SK-N-SH treated with all-trans-retinoic acid at 6 μM for 48 hours (cell line): ENCODE data around the gene FAHD2A.

ENCODE experiments used
- ARNTL ChIP-seq: fragments of 450-650 bp; formaldehyde crosslinking; IDR thresholded peaks from 2 replicates; pipeline ENCODE4 v1.5.0; 2020; ENCODE audit warnings: low read depth, mild to moderate bottlenecking, moderate library complexity, borderline replicate concordance
- CREB5 ChIP-seq: fragments of 250-450 bp; sonication (Bioruptor Pico); IDR thresholded peaks from 2 replicates; pipeline ENCODE4 v1.5.1; 2020; ENCODE audit warnings: low read depth, mild to moderate bottlenecking, moderate library complexity
- GLIS3 ChIP-seq: fragments of 250-450 bp; sonication (Bioruptor Pico); IDR thresholded peaks from 2 replicates; pipeline ENCODE4 v1.5.0; 2020; ENCODE audit warnings: mild to moderate bottlenecking, moderate library complexity
- OSR1 ChIP-seq: fragments of 250-450 bp; sonication (Bioruptor Pico); IDR thresholded peaks from 2 replicates; pipeline ENCODE4 v1.8.0; 2022; ENCODE audit warnings: moderate library complexity, mild to moderate bottlenecking, inconsistent platforms
- PATZ1 ChIP-seq: fragments of 250-450 bp; sonication (Bioruptor Pico); IDR thresholded peaks from 2 replicates; pipeline ENCODE4 v1.8.0; 2020; ENCODE audit warnings: mild to moderate bottlenecking, moderate library complexity, borderline replicate concordance
- POU6F1 ChIP-seq: fragments of 250-450 bp; sonication (Bioruptor Pico); IDR thresholded peaks from 2 replicates; pipeline ENCODE4 v1.8.0; 2021; ENCODE audit warnings: low read depth, mild to moderate bottlenecking, moderate library complexity, borderline replicate concordance
- SNAI2 ChIP-seq: fragments of 250-450 bp; sonication (Bioruptor Pico); IDR thresholded peaks from 2 replicates; pipeline ENCODE4 v1.5.0; 2020; ENCODE audit warnings: mild to moderate bottlenecking, moderate library complexity
- TCF4 ChIP-seq: fragments of 250-450 bp; sonication (Bioruptor Pico); IDR thresholded peaks from 2 replicates; pipeline ENCODE4 v1.8.0; 2021; ENCODE audit warnings: mild to moderate bottlenecking, moderate library complexity, borderline replicate concordance
- TSHZ2 ChIP-seq: fragments of 250-450 bp; sonication (Bioruptor Pico); IDR thresholded peaks from 2 replicates; pipeline ENCODE4 v1.5.0; 2020; ENCODE audit warnings: mild to moderate bottlenecking, moderate library complexity
- ZFP3 ChIP-seq: fragments of 250-450 bp; sonication (Bioruptor Pico); IDR thresholded peaks from 2 replicates; pipeline ENCODE4 v1.5.0; 2020; ENCODE audit warnings: mild to moderate bottlenecking, moderate library complexity
- ZFP30 ChIP-seq: fragments of 450-650 bp; formaldehyde crosslinking; IDR thresholded peaks from 2 replicates; pipeline ENCODE4 v1.5.0; 2022; ENCODE audit warnings: mild to moderate bottlenecking, moderate library complexity
- ZNF70 ChIP-seq: fragments of 450-650 bp; formaldehyde crosslinking; IDR thresholded peaks from 2 replicates; pipeline ENCODE4 v1.5.0; 2020; ENCODE audit warnings: mild to moderate bottlenecking, moderate library complexity
- ZNF8 ChIP-seq: fragments of 450-650 bp; formaldehyde crosslinking; IDR thresholded peaks from 2 replicates; pipeline ENCODE4 v1.5.0; 2020; ENCODE audit warnings: mild to moderate bottlenecking, moderate library complexity

- TF ChIP-seq TCF4 (no peak), OSR1 (CRISPR knock-in tag) (no peak), CREB5 (CRISPR knock-in tag) (no peak), ZNF8 (CRISPR knock-in tag) (no peak), TSHZ2 (CRISPR knock-in tag) (no peak), SNAI2 (CRISPR knock-in tag) (no peak), POU6F1 (CRISPR knock-in tag) (no peak), ARNTL (CRISPR knock-in tag) (no peak), ZNF70 (CRISPR knock-in tag) (no peak), ZFP3 (CRISPR knock-in tag) (no peak), ZFP30 (CRISPR knock-in tag) (no peak), GLIS3 (CRISPR knock-in tag) (no peak), PATZ1 (CRISPR knock-in tag) (no peak)
Measured at GRCh38 chr2:95372216-95372829, 30.2 kb upstream of the FAHD2A start.
